ENCODE data around the gene R3HDM1. TPM values are rescaled to one million over a fixed set of nuclear protein-coding genes. Genes with fewer than 3 reads are reported as not detected.

R3HDM1 gene
- total and polyA plus RNA-seq, 2 donors: 17.4 to 19.3 TPM

DNA sequence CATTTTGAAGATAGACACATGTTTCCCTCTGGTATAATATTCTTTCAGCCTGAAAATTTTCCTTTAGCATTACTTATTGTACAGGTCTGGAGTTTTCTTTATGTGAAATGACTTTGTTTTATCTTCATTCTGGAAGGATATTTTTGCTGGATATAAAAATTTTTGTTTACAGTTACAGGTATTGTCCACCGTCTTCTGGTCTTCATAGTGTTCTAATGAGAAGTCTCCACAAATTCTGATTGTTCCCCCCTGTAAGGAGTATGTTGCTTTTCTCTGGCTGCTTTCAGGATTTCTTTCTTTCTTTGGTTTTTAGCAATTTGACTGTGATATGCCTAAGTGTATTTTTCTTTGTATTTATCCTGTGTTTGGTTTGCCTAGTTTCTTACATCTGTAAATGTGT lies 225.4 kb downstream of the R3HDM1 start:
- no peak overlapping the region for H3K27ac ChIP-seq (ENCODE audit: low read depth in 1 of 2, low read length in 1 of 2)
- 100% methylated on average over 1 of the region's 1 CpG for WGBS
- no peaks in the 10 kb centered on the region for H3K4me1 ChIP-seq (ENCODE audit: control insufficient read depth in 2 of 2, insufficient read depth in 2 of 2, low read length in 2 of 2)
- H3K4me3 ChIP-seq (ENCODE audit: low read length in 2 of 2): no peak overlapping the region
- no peak for DNase-seq (ENCODE audit: low read depth in 6 of 9, low spot score in 9 of 9)
- H3K9me3 ChIP-seq (ENCODE audit: control insufficient read depth in 2 of 2, insufficient read depth in 1 of 2, low read length in 1 of 2): peaks cover 0 to 7% of the 10 kb centered on the region in 2 donors
- H3K36me3 ChIP-seq (ENCODE audit: control insufficient read depth in 2 of 2, insufficient read depth in 2 of 2, low read length in 1 of 2): peaks cover 57 to 85% of the 10 kb centered on the region in 2 donors
- H3K27me3 ChIP-seq (ENCODE audit: control insufficient read depth in 2 of 2, insufficient read depth in 1 of 2, low read length in 1 of 2): no peaks in the 10 kb centered on the region

DNA sequence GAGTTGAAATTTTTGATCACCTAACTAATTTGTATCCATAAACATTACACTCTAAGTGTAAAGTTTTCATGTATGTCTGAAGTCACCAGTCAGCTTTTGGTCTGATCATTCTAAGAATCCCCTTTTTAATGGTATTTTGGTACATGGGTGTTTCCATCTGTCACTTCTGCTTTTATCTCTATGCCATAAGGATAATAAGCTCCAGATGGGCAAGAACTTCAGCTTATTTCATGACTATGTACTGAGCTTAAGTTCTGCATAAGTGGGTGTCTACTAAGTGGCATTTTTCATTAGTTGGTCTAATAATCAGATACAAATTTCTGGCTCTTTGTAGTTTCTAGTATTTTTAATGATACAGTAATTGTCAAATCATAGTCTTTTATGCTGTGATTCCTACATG lies 230.7 kb downstream of the R3HDM1 start:
- peaks cover 0 to 5% of the 10 kb centered on the region in 2 donors for H3K9me3 ChIP-seq (ENCODE audit: control insufficient read depth in 2 of 2, insufficient read depth in 1 of 2, low read length in 1 of 2)

GRCh38 chr2:135762530-135762929 lies 231.2 kb downstream of the R3HDM1 start:
- no peak overlapping the region for H3K27ac ChIP-seq (ENCODE audit: low read depth in 1 of 2, low read length in 1 of 2)
- H3K9me3 ChIP-seq (ENCODE audit: control insufficient read depth in 2 of 2, insufficient read depth in 1 of 2, low read length in 1 of 2): peaks cover 0 to 3% of the 10 kb centered on the region in 2 donors
- no peaks in the 10 kb centered on the region for H3K4me1 ChIP-seq (ENCODE audit: control insufficient read depth in 2 of 2, insufficient read depth in 2 of 2, low read length in 2 of 2)
- no peak overlapping the region for H3K4me3 ChIP-seq (ENCODE audit: low read length in 2 of 2)
- DNase-seq (ENCODE audit: low read depth in 6 of 9, low spot score in 9 of 9): no peak
- peaks cover 54 to 84% of the 10 kb centered on the region in 2 donors for H3K36me3 ChIP-seq (ENCODE audit: control insufficient read depth in 2 of 2, insufficient read depth in 2 of 2, low read length in 1 of 2)
- no peaks in the 10 kb centered on the region for H3K27me3 ChIP-seq (ENCODE audit: control insufficient read depth in 2 of 2, insufficient read depth in 1 of 2, low read length in 1 of 2)
- WGBS: 96% methylated on average over 1 of the region's 1 CpG

More for the DNA sequence above, 230.7 kb downstream of the R3HDM1 start:
- no peak overlapping the region for H3K4me3 ChIP-seq (ENCODE audit: low read length in 2 of 2)
- H3K4me1 ChIP-seq (ENCODE audit: control insufficient read depth in 2 of 2, insufficient read depth in 2 of 2, low read length in 2 of 2): no peaks in the 10 kb centered on the region
- H3K27ac ChIP-seq (ENCODE audit: low read depth in 1 of 2, low read length in 1 of 2): no peak overlapping the region
- no peaks in the 10 kb centered on the region for H3K27me3 ChIP-seq (ENCODE audit: control insufficient read depth in 2 of 2, insufficient read depth in 1 of 2, low read length in 1 of 2)
- DNase-seq (ENCODE audit: low read depth in 6 of 9, low spot score in 9 of 9): no peak
- peaks cover 52 to 84% of the 10 kb centered on the region in 2 donors for H3K36me3 ChIP-seq (ENCODE audit: control insufficient read depth in 2 of 2, insufficient read depth in 2 of 2, low read length in 1 of 2)

GRCh38 chr2:135768863-135769262 lies 237.6 kb downstream of the R3HDM1 start:
- WGBS: 98% methylated on average over 8 of the region's 8 CpGs
- H3K36me3 ChIP-seq (ENCODE audit: control insufficient read depth in 2 of 2, insufficient read depth in 2 of 2, low read length in 1 of 2): peaks cover 54 to 78% of the 10 kb centered on the region in 2 donors

GRCh38 chr2:135773319-135773718 lies 242.0 kb downstream of the R3HDM1 start:
- 97% methylated on average over 2 of the region's 2 CpGs for WGBS
- no peak overlapping the region for H3K4me3 ChIP-seq (ENCODE audit: low read length in 2 of 2)
- no peak for DNase-seq (ENCODE audit: low read depth in 6 of 9, low spot score in 9 of 9)

More at GRCh38 chr2:135768863-135769262, 237.6 kb downstream of the R3HDM1 start:
- Histone ChIP-seq H3K27me3 (ENCODE audit: control insufficient read depth in 2 of 2, insufficient read depth in 1 of 2, low read length in 1 of 2) (no peaks in the 10 kb centered on the region), H3K27ac (ENCODE audit: low read depth in 1 of 2, low read length in 1 of 2) (no peak overlapping the region), H3K4me3 (ENCODE audit: low read length in 2 of 2) (no peak overlapping the region), H3K9me3 (ENCODE audit: control insufficient read depth in 2 of 2, insufficient read depth in 1 of 2, low read length in 1 of 2) (no peaks in the 10 kb centered on the region), H3K4me1 (ENCODE audit: control insufficient read depth in 2 of 2, insufficient read depth in 2 of 2, low read length in 2 of 2) (no peaks in the 10 kb centered on the region)
- no peak for DNase-seq (ENCODE audit: low read depth in 6 of 9, low spot score in 9 of 9)

GRCh38 chr2:135773917-135774316 lies 242.6 kb downstream of the R3HDM1 start:
- Histone ChIP-seq H3K4me3 (ENCODE audit: low read length in 2 of 2) (no peak overlapping the region), H3K27me3 (ENCODE audit: control insufficient read depth in 2 of 2, insufficient read depth in 1 of 2, low read length in 1 of 2) (no peaks in the 10 kb centered on the region), H3K27ac (ENCODE audit: low read depth in 1 of 2, low read length in 1 of 2) (no peak overlapping the region), H3K9me3 (ENCODE audit: control insufficient read depth in 2 of 2, insufficient read depth in 1 of 2, low read length in 1 of 2) (no peaks in the 10 kb centered on the region), H3K4me1 (ENCODE audit: control insufficient read depth in 2 of 2, insufficient read depth in 2 of 2, low read length in 2 of 2) (no peaks in the 10 kb centered on the region), H3K36me3 (ENCODE audit: control insufficient read depth in 2 of 2, insufficient read depth in 2 of 2, low read length in 1 of 2) (peaks cover 56 to 81% of the 10 kb centered on the region in 2 donors)
- DNase-seq (ENCODE audit: low read depth in 6 of 9, low spot score in 9 of 9): no peak

More at GRCh38 chr2:135773319-135773718, 242.0 kb downstream of the R3HDM1 start:
- Histone ChIP-seq H3K9me3 (ENCODE audit: control insufficient read depth in 2 of 2, insufficient read depth in 1 of 2, low read length in 1 of 2) (no peaks in the 10 kb centered on the region), H3K36me3 (ENCODE audit: control insufficient read depth in 2 of 2, insufficient read depth in 2 of 2, low read length in 1 of 2) (peaks cover 62 to 79% of the 10 kb centered on the region in 2 donors), H3K27ac (ENCODE audit: low read depth in 1 of 2, low read length in 1 of 2) (no peak overlapping the region), H3K4me1 (ENCODE audit: control insufficient read depth in 2 of 2, insufficient read depth in 2 of 2, low read length in 2 of 2) (no peaks in the 10 kb centered on the region), H3K27me3 (ENCODE audit: control insufficient read depth in 2 of 2, insufficient read depth in 1 of 2, low read length in 1 of 2) (no peaks in the 10 kb centered on the region)

Other genes starting within 250 kb of the R3HDM1 start
- 8.0 TPM for gene ZRANB3, start 266 bp upstream of the R3HDM1 start, total RNA-seq
- gene ZRANB3, start 266 bp upstream of the R3HDM1 start, polyA plus RNA-seq: 2.6 TPM
- 64.4 TPM for gene UBXN4, start 210.4 kb downstream of the R3HDM1 start, total RNA-seq
- gene UBXN4, start 210.4 kb downstream of the R3HDM1 start, polyA plus RNA-seq: 98.1 TPM